Esophagus muscularis mucosa (tissue), 4 donors: ENCODE data around the gene CSRNP3. TPM values are rescaled to one million over a fixed set of nuclear protein-coding genes. Genes with fewer than 3 reads are reported as not detected.

Experiments used
- DNase-seq: peaks from one replicate; pipeline ENCODE4 v3.0.0-alpha.2; 2017; ENCODE audit errors: extremely low spot score
- H3K27ac ChIP-seq, 4 donors: fragments of 200-600 bp; sonication (generic); replicated peaks in 1 of 4; 1 replicate in 3 of 4; 2 replicates in 1 of 4; pipeline ENCODE4 v1.5.1; 2016 to 2019; ENCODE audit warnings: mild to moderate bottlenecking in 1 of 4
- H3K27me3 ChIP-seq, 4 donors: fragments of 200-600 bp; sonication (generic); one replicate each; pipeline versions ENCODE4 v1.5.1 to v1.6.0; 2016 to 2019
- H3K36me3 ChIP-seq, 4 donors: fragments of 200-600 bp; sonication (generic); one replicate each; pipeline ENCODE4 v1.5.1; 2016 to 2019
- H3K4me1 ChIP-seq, 4 donors: fragments of 200-600 bp; sonication (generic); one replicate each; pipeline ENCODE4 v1.5.1; 2016 to 2019
- H3K4me3 ChIP-seq, 4 donors: fragments of 200-600 bp; sonication (generic); 1 replicate in 2 of 4; 2 replicates in 2 of 4; pipeline ENCODE4 v1.5.1; 2016 to 2019; ENCODE audit warnings: mild to moderate bottlenecking in 4 of 4, moderate library complexity in 1 of 4
- H3K9me3 ChIP-seq, 4 donors: fragments of 200-600 bp; sonication (generic); 1 replicate in 3 of 4; 2 replicates in 1 of 4; pipeline ENCODE4 v1.5.1; 2016 to 2019
- CTCF ChIP-seq, 3 experiments: fragments of 200-600 bp in 2 of 3; fragments of 450-650 bp in 1 of 3; sonication (generic) in 2 of 3; IDR thresholded peaks; one replicate each; pipeline ENCODE4 v1.5.1; 2017 to 2019; ENCODE audit warnings: antibody characterized with exemption in 3 of 3, mild to moderate bottlenecking in 2 of 3, moderate library complexity in 1 of 3
- EP300 ChIP-seq: sonication (generic); formaldehyde crosslinking; IDR thresholded peaks from one replicate; pipeline ENCODE4 v1.6.1; 2017; ENCODE audit warnings: antibody characterized with exemption
- POLR2A ChIP-seq: fragments of 450-650 bp; IDR thresholded peaks from one replicate; pipeline ENCODE4 v1.6.1; 2017; ENCODE audit warnings: antibody characterized with exemption, moderate library complexity, mild to moderate bottlenecking, low read depth
- POLR2AphosphoS5 ChIP-seq, 2 donors: sonication (generic); formaldehyde crosslinking; IDR thresholded peaks; one replicate each; pipeline ENCODE4 v1.6.1; 2017; ENCODE audit warnings: antibody characterized with exemption in 2 of 2
- WGBS: methylation state at CpG from one replicate; pipeline ENCODE4 v1.1.5; 2018; 5-methylcytosine and 5-hydroxymethylcytosine counted together
- intact Hi-C: fragments of 100-400 bp; cut with DNase I; formaldehyde crosslinking; loops from one replicate; pipeline ENCODE4 v1.15.1; 2023
- total RNA-seq, 4 donors: library from RNA; depleted of rRNA; stranded (reverse); fragments of >200 nt; gene quantifications; one replicate each; pipeline versions ENCODE4 v1.1.0 to v1.2.1, GENCODE V29; 2016

The CSRNP3 gene
- total RNA-seq, 4 donors from 2014 or later: 1.8 to 4.4 (median 2.4) TPM

- H3K4me3 ChIP-seq: no peak overlapping the region
- WGBS: 87% methylated on average over 2 of the region's 2 CpGs
- DNase-seq: no peak
- H3K27me3 ChIP-seq: no peaks in the 10 kb centered on the region
- H3K4me1 ChIP-seq: peaks cover 2 to 10% (median 5%) of the 10 kb centered on the region in 4 donors
- TF ChIP-seq CTCF (IDR thresholded peaks at IDR 0.05) (no peak), POLR2A (no peak), POLR2AphosphoS5 (IDR thresholded peaks at IDR 0.05) (no peak), EP300 (no peak)
- intact Hi-C loops: no loop called here
- no peaks in the 10 kb centered on the region for H3K9me3 ChIP-seq
- H3K36me3 ChIP-seq: no peaks in the 10 kb centered on the region
- no peak overlapping the region for H3K27ac ChIP-seq
Observed at GRCh38 chr2:165632594-165632993, 163.1 kb downstream of the CSRNP3 start.

GRCh38 chr2:165633431-165633830, 163.9 kb downstream of the CSRNP3 start:
- H3K27me3 ChIP-seq: no peaks in the 10 kb centered on the region
- H3K36me3 ChIP-seq: no peaks in the 10 kb centered on the region
- peaks cover 2 to 10% (median 5%) of the 10 kb centered on the region in 4 donors for H3K4me1 ChIP-seq
- intact Hi-C loops: no loop called here
- WGBS: 81% methylated on average over 3 of the region's 3 CpGs
- H3K4me3 ChIP-seq: no peak overlapping the region
- no peak for TF ChIP-seq EP300
- no peak for TF ChIP-seq CTCF (IDR thresholded peaks at IDR 0.05)
- no peak for TF ChIP-seq POLR2A
- TF ChIP-seq POLR2AphosphoS5 (IDR thresholded peaks at IDR 0.05): no peak
- H3K27ac ChIP-seq: no peak overlapping the region
- no peaks in the 10 kb centered on the region for H3K9me3 ChIP-seq
- no peak for DNase-seq

- TF ChIP-seq EP300 (no peak), CTCF (IDR thresholded peaks at IDR 0.05) (no peak), POLR2AphosphoS5 (IDR thresholded peaks at IDR 0.05) (no peak), POLR2A (no peak)
- Histone ChIP-seq H3K9me3 (no peaks in the 10 kb centered on the region), H3K36me3 (no peaks in the 10 kb centered on the region), H3K4me1 (peaks cover 2 to 10% (median 7%) of the 10 kb centered on the region in 4 donors), H3K4me3 (no peak overlapping the region), H3K27ac (no peak overlapping the region), H3K27me3 (no peaks in the 10 kb centered on the region)
- 82% methylated on average over 4 of the region's 4 CpGs for WGBS
- intact Hi-C loops: no loop called here
- no peak for DNase-seq
Observed at GRCh38 chr2:165634282-165634681, 164.8 kb downstream of the CSRNP3 start.

- Histone ChIP-seq H3K4me3 (no peak overlapping the region), H3K36me3 (no peaks in the 10 kb centered on the region), H3K9me3 (no peaks in the 10 kb centered on the region), H3K4me1 (peaks cover 2 to 15% (median 12%) of the 10 kb centered on the region in 4 donors), H3K27me3 (no peaks in the 10 kb centered on the region), H3K27ac (no peak overlapping the region)
- TF ChIP-seq CTCF (IDR thresholded peaks at IDR 0.05) (no peak), EP300 (no peak), POLR2AphosphoS5 (IDR thresholded peaks at IDR 0.05) (no peak), POLR2A (no peak)
- intact Hi-C loops: no loop called here
- DNase-seq: no peak
- WGBS: 29% methylated on average over 4 of the region's 4 CpGs
Observed at GRCh38 chr2:165634855-165635254, 165.4 kb downstream of the CSRNP3 start.

- Histone ChIP-seq H3K27ac (no peak overlapping the region), H3K4me1 (peaks cover 2 to 17% (median 14%) of the 10 kb centered on the region in 4 donors), H3K9me3 (no peaks in the 10 kb centered on the region), H3K27me3 (no peaks in the 10 kb centered on the region), H3K36me3 (no peaks in the 10 kb centered on the region), H3K4me3 (no peak overlapping the region)
- intact Hi-C loops: no loop called here
- DNase-seq: no peak
- WGBS: 100% methylated on average over 1 of the region's 1 CpG
- TF ChIP-seq POLR2A (no peak), POLR2AphosphoS5 (IDR thresholded peaks at IDR 0.05) (no peak), EP300 (no peak), CTCF (IDR thresholded peaks at IDR 0.05) (no peak)
Observed at GRCh38 chr2:165635532-165635931, 166.0 kb downstream of the CSRNP3 start.
